ENCODE data around the gene CSRNP3.

DNA sequence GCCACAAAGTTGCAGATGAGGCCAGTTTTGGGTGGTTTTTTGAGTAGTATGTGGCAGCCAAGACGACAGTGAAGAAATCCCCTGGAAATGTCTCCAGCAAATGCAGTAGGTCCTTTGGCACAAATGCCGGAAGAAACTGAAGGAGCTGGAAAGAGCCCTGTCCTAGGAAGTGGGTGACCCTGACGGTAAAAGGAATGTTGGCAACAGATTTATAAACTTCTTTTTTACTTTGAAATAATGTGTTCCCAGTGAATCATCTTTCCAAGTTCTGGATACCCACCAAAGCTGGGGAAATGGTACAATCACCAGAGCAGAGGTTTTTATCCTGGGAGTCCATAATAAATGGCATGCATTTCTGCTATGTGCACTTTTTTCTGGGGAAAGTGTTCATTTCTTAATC, 112.9 kb downstream of the CSRNP3 start:
- TF ChIP-seq, protein P1, sequence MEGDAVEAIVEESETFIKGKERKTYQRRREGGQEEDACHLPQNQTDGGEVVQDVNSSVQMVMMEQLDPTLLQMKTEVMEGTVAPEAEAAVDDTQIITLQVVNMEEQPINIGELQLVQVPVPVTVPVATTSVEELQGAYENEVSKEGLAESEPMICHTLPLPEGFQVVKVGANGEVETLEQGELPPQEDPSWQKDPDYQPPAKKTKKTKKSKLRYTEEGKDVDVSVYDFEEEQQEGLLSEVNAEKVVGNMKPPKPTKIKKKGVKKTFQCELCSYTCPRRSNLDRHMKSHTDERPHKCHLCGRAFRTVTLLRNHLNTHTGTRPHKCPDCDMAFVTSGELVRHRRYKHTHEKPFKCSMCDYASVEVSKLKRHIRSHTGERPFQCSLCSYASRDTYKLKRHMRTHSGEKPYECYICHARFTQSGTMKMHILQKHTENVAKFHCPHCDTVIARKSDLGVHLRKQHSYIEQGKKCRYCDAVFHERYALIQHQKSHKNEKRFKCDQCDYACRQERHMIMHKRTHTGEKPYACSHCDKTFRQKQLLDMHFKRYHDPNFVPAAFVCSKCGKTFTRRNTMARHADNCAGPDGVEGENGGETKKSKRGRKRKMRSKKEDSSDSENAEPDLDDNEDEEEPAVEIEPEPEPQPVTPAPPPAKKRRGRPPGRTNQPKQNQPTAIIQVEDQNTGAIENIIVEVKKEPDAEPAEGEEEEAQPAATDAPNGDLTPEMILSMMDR (IDR thresholded peaks at IDR 0.05; ENCODE audit: low read depth, low read length, missing input control) = no peak
- TF ChIP-seq RAD21 (IDR thresholded peaks at IDR 0.05) = no peak

All from liver (tissue), 3 donors.